Dermis microvascular lymphatic vessel endothelial cell (primary cell): ENCODE data around the gene PAK6. TPM values are rescaled to one million over a fixed set of nuclear protein-coding genes. Genes with fewer than 3 reads are reported as not detected.

Experiments used
- DNase-seq, 2 donors: peaks; one replicate each; pipeline versions ENCODE4 v3.0.0 to v3.0.0-alpha.2; 2010; ENCODE audit warnings: low read depth in 2 of 2
- total RNA-seq: library from RNA; depleted of rRNA; stranded (reverse); fragments of >200 nt; gene quantifications from 2 replicates; pipeline ENCODE4 v1.2.1, GENCODE V29; 2014

Gene PAK6
- not detected in 2 replicates for total RNA-seq

DNA sequence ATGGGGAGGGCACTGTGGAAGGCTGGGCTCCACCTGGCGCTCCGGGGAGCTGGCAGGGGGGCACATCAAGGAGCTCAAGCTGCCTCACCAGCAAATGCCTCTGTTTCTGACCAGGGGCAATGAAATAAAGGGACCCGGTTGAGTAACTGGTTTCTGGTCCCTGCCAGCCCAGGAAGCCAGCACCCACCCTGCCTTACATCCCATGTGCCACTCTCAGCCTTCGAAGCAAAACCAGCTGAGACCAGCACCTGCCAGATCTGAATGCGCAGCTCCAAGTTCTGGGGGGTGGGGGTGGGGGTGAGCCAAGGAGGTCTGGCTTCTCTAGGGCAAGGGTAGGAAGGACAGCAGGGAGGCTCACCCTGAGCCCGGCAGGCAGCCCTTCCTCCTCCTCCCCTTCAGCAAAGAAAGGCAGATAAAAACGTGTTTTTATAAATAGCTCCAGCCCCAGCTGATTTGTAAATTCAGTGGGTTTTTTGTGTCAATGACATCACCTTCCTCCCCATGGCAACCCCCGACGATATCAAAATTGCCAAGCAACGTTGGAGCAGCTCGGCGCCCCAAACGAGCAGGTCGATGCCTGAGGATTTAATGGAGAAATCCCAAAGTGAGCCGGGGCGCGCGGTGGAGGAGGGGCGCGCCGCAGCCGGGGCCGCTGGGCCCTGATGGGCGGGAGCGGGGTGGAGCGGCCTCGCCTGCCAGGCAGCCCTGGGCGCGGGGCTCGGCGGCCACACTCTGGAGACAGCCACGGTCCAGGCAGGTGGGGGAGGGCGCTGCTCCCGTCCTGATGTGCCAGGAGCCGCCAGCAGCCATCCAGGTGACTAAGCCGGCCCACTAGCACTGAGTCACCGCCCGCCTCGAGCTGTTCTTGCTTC lies at the start of gene PAK6:
Gene PAK6, plus strand, starts transcription at position 532 of the 872 bp plus-strand sequence. CDS start 25,723 bp downstream, outside the sequence.
- DNase-seq, result peak in 1 of 2 donors; percentile 38

DNA sequence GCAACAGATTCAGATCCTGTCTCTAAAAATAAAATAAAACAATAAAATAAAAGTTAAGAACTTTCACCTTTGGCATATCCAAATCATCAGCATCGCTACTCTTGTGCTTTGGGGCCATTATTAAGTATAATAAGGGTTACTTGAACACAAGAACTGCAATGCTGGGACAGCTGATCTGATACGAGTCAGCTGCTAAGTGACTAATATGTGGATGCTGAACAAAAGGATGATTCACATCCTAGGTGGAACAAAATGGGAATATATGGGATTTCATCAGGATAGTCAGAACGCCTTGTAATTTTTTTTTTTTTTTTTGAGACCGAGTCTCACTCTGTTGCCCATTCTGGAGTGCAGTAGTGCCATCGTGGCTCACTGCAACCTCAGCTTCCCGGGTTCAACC lies 48.3 kb upstream of the PAK6 start:
- peak; percentile 53 to 85 for DNase-seq

GRCh38 chr15:40192942-40193341 lies 45.9 kb upstream of the PAK6 start:
- DNase-seq, result peak in 1 of 2 donors; percentile 24

DNA sequence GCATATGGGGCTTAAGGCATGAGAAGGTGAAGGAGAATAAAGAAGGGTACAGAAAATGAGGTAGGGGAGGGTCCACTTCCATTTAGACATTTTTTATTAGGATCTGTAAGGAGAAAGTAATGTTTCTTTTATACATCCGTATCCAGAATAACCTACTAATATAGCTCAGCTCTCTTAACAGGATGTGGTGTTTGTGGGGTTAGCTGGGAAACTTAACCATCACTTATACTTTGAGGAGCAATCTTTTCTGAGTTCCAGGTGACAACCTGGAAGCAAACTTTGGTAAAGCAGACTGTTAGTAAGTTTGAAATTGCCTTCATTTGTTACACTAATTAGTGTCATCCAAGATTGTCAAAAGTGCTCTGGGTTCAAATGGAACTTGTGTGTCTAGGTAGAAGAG lies 41.4 kb upstream of the PAK6 start:
- no peak for DNase-seq

GRCh38 chr15:40198355-40199085 lies 40.3 kb upstream of the PAK6 start:
- no peak for DNase-seq

GRCh38 chr15:40204100-40204499 lies 34.8 kb upstream of the PAK6 start:
- no peak for DNase-seq

GRCh38 chr15:40217166-40217824 lies 21.6 kb upstream of the PAK6 start:
- DNase-seq, result peak; percentile 77 to 79

DNA sequence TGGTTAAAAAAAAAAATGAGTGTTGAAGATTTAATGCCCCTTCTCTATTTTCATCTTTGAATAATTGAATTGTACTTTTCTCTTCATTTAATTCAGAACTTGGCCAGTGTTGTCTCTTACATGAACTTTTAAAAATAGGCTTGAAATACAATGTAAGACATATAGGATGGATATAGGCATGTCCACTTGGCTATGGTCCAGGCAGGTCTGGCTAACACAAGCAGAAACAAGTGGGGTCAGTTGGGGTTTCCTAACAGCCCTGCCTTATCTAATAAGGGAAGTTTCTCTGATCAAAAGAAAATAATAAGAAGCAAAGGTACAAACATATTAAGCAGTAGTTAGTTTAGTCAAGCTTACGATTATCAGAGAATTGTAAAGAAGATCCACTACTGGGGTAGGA lies 19.1 kb upstream of the PAK6 start:
- peak in 1 of 2 donors; percentile 73 for DNase-seq

DNA sequence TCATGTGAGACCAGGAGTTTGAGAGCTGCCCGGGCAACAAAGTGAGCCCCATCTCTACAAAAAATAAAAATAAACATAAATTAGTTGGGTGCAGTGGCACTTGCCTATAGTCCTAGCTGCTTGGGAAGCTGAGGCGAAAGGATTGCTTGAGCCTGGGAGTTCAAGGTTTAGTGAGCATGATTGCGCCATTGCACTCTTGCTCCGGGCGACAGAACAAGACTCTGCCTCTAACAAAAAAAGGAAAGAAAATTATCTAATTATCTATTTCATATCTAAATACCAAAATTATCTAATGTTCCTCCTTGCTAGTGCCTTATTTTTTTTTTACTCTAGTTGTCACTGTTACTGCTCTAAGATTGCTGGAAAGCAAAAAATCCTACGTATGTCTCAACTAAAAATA lies 16.7 kb upstream of the PAK6 start:
- DNase-seq, result no peak

DNA sequence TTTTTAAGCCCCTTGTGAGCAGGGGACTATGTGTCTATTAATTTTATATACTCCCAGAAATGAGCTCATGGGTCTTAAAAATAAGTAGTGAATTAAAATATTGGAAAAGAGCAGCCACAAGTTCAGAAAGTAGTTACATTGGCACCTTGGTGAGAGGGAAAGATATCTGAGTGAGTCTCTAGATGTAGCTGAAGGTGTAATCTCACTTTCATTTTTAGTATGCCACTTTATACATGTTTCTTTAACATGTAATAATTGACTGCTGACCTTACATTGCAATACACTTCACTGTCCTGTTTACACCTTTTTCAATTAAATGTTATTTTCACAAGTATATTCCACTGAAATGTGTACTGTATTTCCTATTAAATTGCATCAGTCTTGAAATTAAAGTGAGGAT lies 12.1 kb upstream of the PAK6 start:
- no peak for DNase-seq

GRCh38 chr15:40229316-40229715 lies 9.5 kb upstream of the PAK6 start:
- no peak for DNase-seq

GRCh38 chr15:40229956-40230355 lies 8.9 kb upstream of the PAK6 start:
- DNase-seq, result no peak

GRCh38 chr15:40232625-40233070 lies 6.2 kb upstream of the PAK6 start:
- DNase-seq, result no peak

DNA sequence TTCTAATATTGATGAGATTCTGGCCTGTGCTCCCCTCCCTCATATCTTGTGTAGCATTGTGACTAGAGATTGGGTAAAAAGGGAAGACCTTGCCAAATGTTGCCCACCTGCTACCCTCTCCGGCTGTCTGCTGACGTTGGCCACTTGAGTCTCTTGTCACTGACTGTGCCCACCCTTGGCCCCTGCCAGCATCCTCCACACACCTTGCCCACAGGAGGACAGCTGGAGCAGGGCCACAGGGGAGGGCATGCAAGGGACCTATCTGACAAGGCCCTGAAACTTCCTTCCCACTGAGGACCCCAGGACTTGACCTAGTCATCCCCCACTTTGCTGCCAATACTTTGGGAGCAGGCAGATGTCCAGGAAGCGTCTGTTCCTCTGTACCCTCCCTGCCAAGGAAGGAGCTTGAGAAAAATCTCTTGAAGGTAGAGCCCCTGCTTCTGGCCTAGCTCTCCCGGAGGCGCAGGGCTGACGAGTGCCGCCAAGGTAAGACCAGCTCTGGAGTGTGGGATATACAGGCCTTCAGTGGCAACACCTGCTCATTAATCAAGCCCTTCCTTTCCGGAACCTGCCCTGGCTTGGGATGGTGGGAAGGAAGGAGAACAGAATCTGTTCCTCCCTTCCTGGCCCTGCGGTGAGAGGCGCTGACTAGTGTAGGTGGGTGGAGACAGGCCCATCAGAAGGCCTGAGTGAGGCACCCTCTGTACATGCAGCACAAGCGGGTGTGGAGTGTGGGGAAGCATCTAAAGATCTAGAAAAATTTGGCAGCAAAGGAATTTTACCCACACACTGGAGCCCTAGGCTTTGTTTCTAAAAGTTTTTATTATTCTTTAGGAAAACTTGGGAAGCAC lies 4.9 kb upstream of the PAK6 start:
- DNase-seq, result no peak

GRCh38 chr15:40234783-40235182 lies 4.1 kb upstream of the PAK6 start:
- DNase-seq, result no peak

DNA sequence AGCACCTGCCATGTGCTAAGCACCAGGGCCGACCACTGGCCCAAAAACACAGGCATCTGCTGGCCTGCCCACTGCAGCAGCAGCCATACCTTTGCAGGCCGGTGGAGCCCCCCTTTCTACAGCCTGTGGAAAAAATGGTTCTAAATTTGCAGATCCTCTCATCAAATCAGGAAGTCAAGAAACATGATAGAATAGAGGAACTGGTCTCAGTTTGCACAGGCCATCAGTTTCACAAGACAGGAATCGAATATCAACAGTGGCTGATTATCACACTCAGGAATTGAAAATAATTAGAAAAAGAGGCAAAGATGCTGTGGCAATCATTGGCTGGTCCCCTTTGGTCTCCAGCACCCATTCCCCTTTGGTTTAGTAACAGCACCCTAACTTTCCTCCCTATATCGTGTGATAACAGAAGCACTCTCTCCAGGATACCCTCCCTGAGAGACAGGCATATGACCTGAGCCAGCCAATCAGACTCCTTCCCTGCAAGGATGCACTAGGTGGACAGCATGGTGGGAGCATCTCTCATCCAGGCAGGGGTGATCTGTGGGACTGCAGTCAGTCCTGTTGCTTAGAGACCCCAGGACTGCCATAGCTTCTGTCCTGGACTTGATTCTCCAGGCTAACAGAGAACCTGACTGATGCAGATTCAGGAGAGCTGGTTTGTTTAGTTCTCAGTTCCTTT lies 3.5 kb upstream of the PAK6 start:
- DNase-seq, result no peak

GRCh38 chr15:40239404-40239692 lies 485 bp downstream of the PAK6 start:
- no peak for DNase-seq

- DNase-seq, result no peak
Observed at GRCh38 chr15:40239693-40240618, 1.1 kb downstream of the PAK6 start.

DNA sequence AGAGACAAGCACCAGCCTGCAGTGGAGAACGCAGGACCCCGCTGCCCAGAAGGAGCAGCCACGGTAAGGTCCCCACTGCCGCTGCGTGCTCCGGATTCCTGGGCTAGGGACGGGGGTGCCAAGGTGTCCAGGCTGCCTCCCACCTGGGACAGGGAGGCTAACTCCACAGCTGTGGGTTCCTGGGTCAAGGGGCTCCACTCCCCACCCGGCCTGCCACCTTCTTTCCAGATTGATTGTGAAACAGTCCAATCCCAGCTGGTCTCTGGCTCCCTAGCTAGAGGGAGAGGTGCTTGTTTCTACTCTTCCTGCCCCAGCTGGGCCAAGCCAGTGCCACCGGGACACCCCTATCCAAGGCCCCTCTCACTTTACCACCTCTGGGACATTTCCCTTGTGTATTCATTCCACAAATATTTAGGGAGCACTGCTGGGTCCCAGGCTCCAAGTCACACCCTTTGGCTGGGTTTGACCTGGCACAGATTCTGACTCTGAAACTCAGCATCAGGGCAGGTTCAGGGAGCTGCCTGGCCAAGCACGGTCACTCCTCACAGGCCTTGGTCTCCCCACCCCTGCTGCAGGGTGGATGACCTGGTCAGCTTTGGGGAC lies 1.9 kb downstream of the PAK6 start:
- DNase-seq, result no peak
